ENCODE data around the gene ECI2.

The ECI2 gene

DNA sequence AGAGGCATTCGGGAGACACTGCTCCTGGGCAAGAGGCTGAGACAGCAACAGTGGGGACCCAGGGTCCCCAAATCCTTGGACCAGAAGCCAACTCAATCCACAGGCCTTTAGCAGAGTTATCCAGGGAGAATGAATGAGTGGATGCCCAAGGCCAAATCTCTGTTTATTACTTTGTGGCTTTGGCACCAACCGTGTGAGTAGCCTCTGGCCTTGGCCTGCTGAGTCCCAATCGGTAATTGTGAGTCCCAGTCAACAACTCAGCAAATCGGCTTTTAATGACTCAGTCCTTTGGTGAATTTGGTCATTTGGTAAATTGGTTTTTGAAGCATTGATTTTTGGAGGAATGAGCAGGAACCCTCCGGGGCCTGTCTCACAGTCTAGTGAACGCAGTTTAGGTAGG lies 29.1 kb upstream of the ECI2 start:
- H3K9me3 ChIP-seq (ENCODE audit: low read length), result no peaks in the 10 kb centered on the region
- H3K9ac ChIP-seq (ENCODE audit: low read length), result no peak overlapping the region
- H3K4me1 ChIP-seq (ENCODE audit: insufficient read depth, low read length), result no peaks in the 10 kb centered on the region
- H3K4me3 ChIP-seq (ENCODE audit: low read depth in 1 of 2, low read length in 2 of 2), result no peak overlapping the region
- H3K36me3 ChIP-seq (ENCODE audit: insufficient read depth, low read length), result no peaks in the 10 kb centered on the region
- no peak overlapping the region for H3K27ac ChIP-seq (ENCODE audit: low read depth, low read length)
- H3K27me3 ChIP-seq (ENCODE audit: control insufficient read depth in 1 of 2, insufficient read depth in 2 of 2, low read length in 2 of 2), result no peaks in the 10 kb centered on the region

DNA sequence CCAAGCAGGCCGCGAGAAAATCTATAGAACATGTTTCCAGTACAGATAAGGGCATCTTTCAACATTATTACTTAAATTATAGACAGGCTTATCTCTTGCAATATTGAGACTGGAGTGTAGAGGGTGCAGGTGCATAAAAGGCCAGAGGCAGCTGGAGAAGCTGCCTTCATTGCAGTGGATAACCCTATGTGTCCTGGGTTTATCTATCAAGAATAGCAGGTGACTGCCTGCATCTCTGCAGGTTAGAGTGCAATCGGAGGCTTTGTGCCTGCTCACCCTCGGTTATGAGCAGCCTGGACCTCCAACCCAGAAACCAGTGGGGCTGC lies 28.7 kb upstream of the ECI2 start:
- Histone ChIP-seq H3K27me3 (ENCODE audit: control insufficient read depth in 1 of 2, insufficient read depth in 2 of 2, low read length in 2 of 2) (no peaks in the 10 kb centered on the region), H3K4me3 (ENCODE audit: low read depth in 1 of 2, low read length in 2 of 2) (no peak overlapping the region), H3K9me3 (ENCODE audit: low read length) (no peaks in the 10 kb centered on the region), H3K4me1 (ENCODE audit: insufficient read depth, low read length) (no peaks in the 10 kb centered on the region), H3K27ac (ENCODE audit: low read depth, low read length) (no peak overlapping the region), H3K36me3 (ENCODE audit: insufficient read depth, low read length) (no peaks in the 10 kb centered on the region), H3K9ac (ENCODE audit: low read length) (no peak overlapping the region)

DNA sequence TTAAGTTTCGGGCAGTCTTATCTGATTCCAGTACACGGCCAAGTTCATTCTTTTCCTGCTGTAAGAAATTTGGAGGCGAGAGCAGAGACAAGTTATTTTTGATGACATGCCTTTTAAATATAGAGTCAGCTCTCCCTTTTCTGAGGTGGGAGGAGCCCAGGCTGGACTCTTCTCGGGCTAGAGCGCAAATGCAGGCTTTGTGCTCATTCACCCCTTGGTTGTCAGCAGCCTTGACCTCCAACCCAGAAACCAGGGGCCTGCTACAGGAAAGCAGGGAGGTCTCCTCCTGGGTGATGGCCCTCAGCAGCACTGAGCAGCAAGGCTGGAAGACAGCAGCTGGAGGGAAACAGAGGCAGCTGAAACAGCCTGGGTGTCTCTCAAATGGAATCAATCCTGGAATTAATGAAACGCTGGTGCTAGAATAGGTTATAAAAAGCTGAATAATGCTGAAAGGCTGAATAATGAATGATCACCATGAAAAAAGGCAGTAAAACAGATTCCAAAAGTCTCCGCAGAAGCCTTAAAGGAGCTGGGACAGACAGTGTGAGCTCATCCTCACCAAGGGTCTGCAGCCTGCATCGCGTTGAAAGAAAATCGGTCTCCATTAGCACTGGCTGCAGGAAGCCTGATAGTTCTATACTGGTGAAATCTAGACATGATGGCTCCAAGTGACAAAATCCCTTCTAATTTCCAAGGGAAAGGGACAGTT lies 28.2 kb upstream of the ECI2 start:
- no peak overlapping the region for H3K9ac ChIP-seq (ENCODE audit: low read length)
- no peak overlapping the region for H3K4me3 ChIP-seq (ENCODE audit: low read depth in 1 of 2, low read length in 2 of 2)
- H3K9me3 ChIP-seq (ENCODE audit: low read length), result no peaks in the 10 kb centered on the region
- no peaks in the 10 kb centered on the region for H3K27me3 ChIP-seq (ENCODE audit: control insufficient read depth in 1 of 2, insufficient read depth in 2 of 2, low read length in 2 of 2)
- H3K36me3 ChIP-seq (ENCODE audit: insufficient read depth, low read length), result no peaks in the 10 kb centered on the region
- H3K4me1 ChIP-seq (ENCODE audit: insufficient read depth, low read length), result no peaks in the 10 kb centered on the region
- H3K27ac ChIP-seq (ENCODE audit: low read depth, low read length), result no peak overlapping the region

DNA sequence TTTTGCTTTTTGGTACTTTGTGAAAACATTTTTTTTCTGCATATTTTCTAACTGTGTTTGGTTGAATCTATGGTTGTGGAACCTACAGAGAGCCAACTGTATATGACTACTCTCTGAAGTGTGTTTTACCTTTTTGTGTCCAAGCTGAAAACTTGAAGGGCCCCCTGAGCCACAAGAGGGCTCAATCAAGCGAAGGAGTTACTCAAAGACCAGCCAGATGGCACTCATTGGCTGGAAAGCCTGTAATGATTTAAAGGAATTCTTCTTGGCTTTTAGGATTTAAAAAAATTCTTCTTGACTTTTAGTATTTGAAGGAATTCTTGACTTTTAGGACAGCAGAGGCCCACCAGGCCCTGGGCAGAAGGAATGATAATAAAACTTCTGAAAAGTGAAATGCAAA lies 27.0 kb upstream of the ECI2 start:
- Histone ChIP-seq H3K36me3 (ENCODE audit: insufficient read depth, low read length) (no peaks in the 10 kb centered on the region), H3K27me3 (ENCODE audit: control insufficient read depth in 1 of 2, insufficient read depth in 2 of 2, low read length in 2 of 2) (no peaks in the 10 kb centered on the region), H3K27ac (ENCODE audit: low read depth, low read length) (no peak overlapping the region), H3K9me3 (ENCODE audit: low read length) (no peaks in the 10 kb centered on the region), H3K4me1 (ENCODE audit: insufficient read depth, low read length) (no peaks in the 10 kb centered on the region), H3K9ac (ENCODE audit: low read length) (no peak overlapping the region), H3K4me3 (ENCODE audit: low read depth in 1 of 2, low read length in 2 of 2) (no peak overlapping the region)

DNA sequence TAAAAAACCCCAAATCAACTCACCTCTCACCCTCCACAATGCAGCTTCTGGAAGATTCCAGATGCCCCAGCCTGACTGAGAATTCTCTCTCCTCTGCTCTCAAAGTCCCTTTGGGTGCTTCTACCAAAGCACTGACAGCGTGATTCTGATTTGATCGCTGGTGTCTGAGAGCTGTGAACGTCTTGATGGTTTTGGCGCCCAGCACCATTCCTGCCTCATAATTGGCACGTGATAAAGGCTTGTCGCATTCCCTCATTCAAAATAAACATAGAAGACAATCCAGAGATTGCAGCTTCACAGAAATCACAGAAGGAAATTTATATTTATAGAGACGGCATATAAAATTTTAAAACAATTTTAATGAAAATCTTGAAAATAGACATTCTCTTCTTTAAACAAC lies 24.1 kb upstream of the ECI2 start:
- Histone ChIP-seq H3K9me3 (ENCODE audit: low read length) (no peaks in the 10 kb centered on the region), H3K27me3 (ENCODE audit: control insufficient read depth in 1 of 2, insufficient read depth in 2 of 2, low read length in 2 of 2) (no peaks in the 10 kb centered on the region)

DNA sequence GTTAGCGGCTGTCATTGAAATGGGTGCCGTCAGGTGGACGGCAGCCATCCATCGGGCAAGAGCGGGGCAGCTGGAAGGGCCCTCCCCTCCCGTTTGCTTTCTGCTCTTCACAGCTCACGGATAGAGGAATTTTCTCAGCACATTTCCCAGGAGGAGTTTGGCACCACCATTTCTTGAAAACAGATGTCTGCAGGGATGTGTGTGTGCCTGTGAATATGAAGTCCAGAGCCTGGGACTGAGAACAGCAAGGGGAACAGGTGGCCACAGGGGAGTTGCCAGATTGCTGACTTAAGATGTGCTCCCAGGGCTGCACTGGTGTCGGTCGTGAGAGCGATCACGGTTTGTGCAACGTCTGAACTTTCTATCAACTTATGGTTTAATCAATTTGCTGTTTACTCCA lies 22.1 kb upstream of the ECI2 start:
- Histone ChIP-seq H3K27me3 (ENCODE audit: control insufficient read depth in 1 of 2, insufficient read depth in 2 of 2, low read length in 2 of 2) (no peaks in the 10 kb centered on the region), H3K36me3 (ENCODE audit: insufficient read depth, low read length) (no peaks in the 10 kb centered on the region), H3K4me1 (ENCODE audit: insufficient read depth, low read length) (peaks cover 4% of the 10 kb centered on the region), H3K9me3 (ENCODE audit: low read length) (no peaks in the 10 kb centered on the region), H3K4me3 (ENCODE audit: low read depth in 1 of 2, low read length in 2 of 2) (no peak overlapping the region), H3K9ac (ENCODE audit: low read length) (no peak overlapping the region), H3K27ac (ENCODE audit: low read depth, low read length) (no peak overlapping the region)

More for the DNA sequence above, 24.1 kb upstream of the ECI2 start:
- Histone ChIP-seq H3K36me3 (ENCODE audit: insufficient read depth, low read length) (no peaks in the 10 kb centered on the region), H3K27ac (ENCODE audit: low read depth, low read length) (no peak overlapping the region), H3K4me1 (ENCODE audit: insufficient read depth, low read length) (peaks cover 4% of the 10 kb centered on the region), H3K4me3 (ENCODE audit: low read depth in 1 of 2, low read length in 2 of 2) (no peak overlapping the region), H3K9ac (ENCODE audit: low read length) (no peak overlapping the region)

DNA sequence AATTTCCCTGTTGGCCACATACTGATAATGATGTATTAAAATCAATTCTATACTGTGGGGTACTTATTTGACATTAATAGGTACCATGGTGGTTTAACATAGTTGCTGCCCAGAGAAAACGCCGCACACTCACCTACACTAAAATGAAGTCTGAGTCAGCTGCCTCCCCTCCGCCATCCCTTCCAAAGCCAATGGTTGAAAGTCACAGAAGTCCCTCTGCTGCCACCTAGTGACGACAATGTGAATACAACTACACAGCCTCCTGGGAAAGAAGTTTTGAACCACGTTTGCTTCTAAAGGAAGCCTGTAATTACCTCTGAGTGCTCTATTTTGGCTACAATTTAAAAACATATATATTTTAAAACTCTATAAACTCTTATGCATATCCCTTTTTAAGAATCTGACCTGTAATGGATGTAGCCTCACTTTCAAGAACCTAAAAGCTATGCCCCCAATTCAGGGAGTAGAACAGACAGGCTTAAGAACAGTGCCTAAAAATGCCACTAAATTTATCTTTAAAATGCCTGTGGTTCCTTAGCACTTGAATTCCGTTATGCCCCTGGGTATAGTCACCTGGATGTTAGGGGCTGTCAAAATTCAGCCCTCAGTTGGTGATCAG lies 20.6 kb upstream of the ECI2 start:
- H3K4me3 ChIP-seq (ENCODE audit: low read depth in 1 of 2, low read length in 2 of 2), result no peak overlapping the region
- no peak overlapping the region for H3K9ac ChIP-seq (ENCODE audit: low read length)
- H3K27ac ChIP-seq (ENCODE audit: low read depth, low read length), result no peak overlapping the region
- no peaks in the 10 kb centered on the region for H3K36me3 ChIP-seq (ENCODE audit: insufficient read depth, low read length)
- H3K27me3 ChIP-seq (ENCODE audit: control insufficient read depth in 1 of 2, insufficient read depth in 2 of 2, low read length in 2 of 2), result no peaks in the 10 kb centered on the region
- no peaks in the 10 kb centered on the region for H3K9me3 ChIP-seq (ENCODE audit: low read length)
- H3K4me1 ChIP-seq (ENCODE audit: insufficient read depth, low read length), result peaks cover 4% of the 10 kb centered on the region

DNA sequence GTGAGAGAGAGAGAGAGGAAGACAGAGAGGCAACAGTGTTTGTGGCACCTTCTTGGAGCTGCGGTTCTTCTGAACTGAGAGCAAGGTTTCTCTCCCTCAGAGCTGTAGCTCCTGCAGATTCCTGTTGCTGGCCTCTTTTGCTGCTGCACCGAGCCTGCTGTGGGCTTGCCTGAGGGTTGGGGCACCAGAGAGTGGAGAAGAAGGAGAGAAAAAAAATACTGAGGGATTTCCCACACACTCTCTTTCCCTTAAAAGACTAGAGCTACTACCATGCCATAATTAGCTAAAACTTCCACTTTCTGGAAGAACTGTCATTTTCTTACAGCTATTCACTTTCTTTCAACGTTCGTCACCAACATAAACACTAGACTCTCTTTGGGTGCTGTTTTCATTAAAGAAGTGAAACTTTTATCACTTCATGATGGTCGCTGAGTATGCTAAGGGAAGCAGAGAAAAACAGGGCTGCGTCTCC lies 18.2 kb upstream of the ECI2 start:
- H3K27ac ChIP-seq (ENCODE audit: low read depth, low read length), result no peak overlapping the region
- no peaks in the 10 kb centered on the region for H3K9me3 ChIP-seq (ENCODE audit: low read length)
- H3K27me3 ChIP-seq (ENCODE audit: control insufficient read depth in 1 of 2, insufficient read depth in 2 of 2, low read length in 2 of 2), result no peaks in the 10 kb centered on the region
- H3K4me3 ChIP-seq (ENCODE audit: low read depth in 1 of 2, low read length in 2 of 2), result no peak overlapping the region
- H3K4me1 ChIP-seq (ENCODE audit: insufficient read depth, low read length), result peaks cover 4% of the 10 kb centered on the region
- H3K36me3 ChIP-seq (ENCODE audit: insufficient read depth, low read length), result no peaks in the 10 kb centered on the region
- H3K9ac ChIP-seq (ENCODE audit: low read length), result no peak overlapping the region

DNA sequence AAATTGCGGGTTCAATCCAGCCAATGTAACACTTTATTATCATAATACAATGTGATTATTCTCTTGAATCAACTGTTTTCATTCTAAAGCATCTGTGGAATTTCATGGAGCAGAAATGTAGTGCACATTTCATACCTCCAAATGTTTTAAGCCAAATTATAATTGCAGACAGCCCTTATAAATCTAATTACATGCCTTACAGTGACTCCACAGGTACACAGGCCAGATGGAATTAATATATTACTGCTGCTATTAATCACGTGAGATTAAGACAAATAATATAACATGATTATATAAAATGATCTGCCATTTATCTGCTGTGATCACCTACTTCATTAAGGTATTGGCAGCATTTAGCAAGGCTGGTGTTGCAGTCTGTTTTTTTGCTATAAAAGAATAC lies 9.7 kb upstream of the ECI2 start:
- Histone ChIP-seq H3K27ac (ENCODE audit: low read depth, low read length) (no peak overlapping the region), H3K9ac (ENCODE audit: low read length) (no peak overlapping the region), H3K4me3 (ENCODE audit: low read depth in 1 of 2, low read length in 2 of 2) (no peak overlapping the region), H3K9me3 (ENCODE audit: low read length) (no peaks in the 10 kb centered on the region), H3K4me1 (ENCODE audit: insufficient read depth, low read length) (no peaks in the 10 kb centered on the region), H3K27me3 (ENCODE audit: control insufficient read depth in 1 of 2, insufficient read depth in 2 of 2, low read length in 2 of 2) (no peaks in the 10 kb centered on the region), H3K36me3 (ENCODE audit: insufficient read depth, low read length) (no peaks in the 10 kb centered on the region)

DNA sequence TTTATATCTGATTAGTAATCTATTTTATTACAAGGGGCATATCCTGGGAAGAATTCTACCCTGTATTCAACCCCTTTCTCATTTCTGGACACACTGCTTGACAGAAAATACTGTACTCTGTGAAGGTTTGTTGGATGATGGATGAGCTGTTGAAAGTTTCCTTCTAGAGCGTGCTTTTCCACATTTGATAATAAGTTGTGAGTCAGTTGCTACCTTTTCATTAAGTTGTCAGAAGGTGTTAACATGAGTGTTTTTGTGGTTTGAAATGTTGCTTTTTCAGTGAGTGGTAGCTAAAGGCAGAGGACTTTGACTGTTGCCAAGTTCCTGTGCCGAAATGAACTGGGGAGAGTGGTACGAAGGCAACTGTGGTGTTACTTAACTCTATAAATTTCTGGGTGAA lies 3.9 kb upstream of the ECI2 start:
- no peaks in the 10 kb centered on the region for H3K9me3 ChIP-seq (ENCODE audit: low read length)
- H3K27ac ChIP-seq (ENCODE audit: low read depth, low read length), result no peak overlapping the region
- no peak overlapping the region for H3K9ac ChIP-seq (ENCODE audit: low read length)
- no peaks in the 10 kb centered on the region for H3K27me3 ChIP-seq (ENCODE audit: control insufficient read depth in 1 of 2, insufficient read depth in 2 of 2, low read length in 2 of 2)
- H3K36me3 ChIP-seq (ENCODE audit: insufficient read depth, low read length), result no peaks in the 10 kb centered on the region
- H3K4me1 ChIP-seq (ENCODE audit: insufficient read depth, low read length), result peaks cover 10% of the 10 kb centered on the region
- H3K4me3 ChIP-seq (ENCODE audit: low read depth in 1 of 2, low read length in 2 of 2), result no peak overlapping the region

DNA sequence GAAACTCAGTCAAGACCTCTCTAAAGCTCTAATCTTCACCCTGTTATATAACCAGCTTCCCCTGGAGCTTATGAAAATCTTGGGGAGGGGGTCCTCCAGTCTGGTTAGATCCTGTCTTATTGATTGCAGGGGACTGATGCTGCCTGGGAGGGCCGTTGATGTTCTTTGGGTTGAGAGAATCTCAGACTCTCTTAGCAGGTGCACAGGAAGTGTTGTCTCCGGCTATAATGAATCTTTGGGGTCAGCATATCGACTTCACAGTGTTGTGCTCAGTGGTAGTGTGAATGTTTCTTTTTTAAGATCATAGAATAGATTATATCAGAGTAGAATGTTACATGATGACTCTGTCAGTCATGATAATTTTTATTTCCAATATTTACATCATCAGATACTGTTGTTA lies 2.8 kb upstream of the ECI2 start:
- no peak overlapping the region for H3K4me3 ChIP-seq (ENCODE audit: low read depth in 1 of 2, low read length in 2 of 2)
- no peak overlapping the region for H3K27ac ChIP-seq (ENCODE audit: low read depth, low read length)
- no peaks in the 10 kb centered on the region for H3K27me3 ChIP-seq (ENCODE audit: control insufficient read depth in 1 of 2, insufficient read depth in 2 of 2, low read length in 2 of 2)
- H3K36me3 ChIP-seq (ENCODE audit: insufficient read depth, low read length), result no peaks in the 10 kb centered on the region
- peaks cover 18% of the 10 kb centered on the region for H3K4me1 ChIP-seq (ENCODE audit: insufficient read depth, low read length)
- no peak overlapping the region for H3K9ac ChIP-seq (ENCODE audit: low read length)
- no peaks in the 10 kb centered on the region for H3K9me3 ChIP-seq (ENCODE audit: low read length)

DNA sequence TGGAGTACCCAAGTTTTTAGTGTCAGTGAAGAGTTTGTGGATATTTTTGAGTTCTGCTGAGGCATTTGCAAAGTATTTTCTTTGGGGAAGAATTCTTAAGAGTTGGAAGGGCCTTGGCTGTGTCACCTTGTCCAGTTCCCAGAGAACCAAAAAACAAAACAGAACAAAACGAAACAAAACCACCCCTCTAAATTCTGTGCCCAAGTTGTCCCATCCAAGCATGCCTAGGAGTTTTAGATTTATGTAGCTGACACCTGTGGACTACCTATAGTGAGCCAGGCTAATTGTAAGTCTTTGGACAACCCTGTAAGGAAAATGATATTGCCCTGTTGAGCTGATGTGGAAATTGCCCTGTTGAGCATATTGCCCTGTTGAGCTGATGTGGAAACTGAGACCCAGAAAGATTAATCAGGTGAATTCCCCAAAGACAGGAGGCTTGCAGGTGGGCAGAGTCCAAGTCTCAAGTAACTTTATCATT lies 1.0 kb upstream of the ECI2 start:
- Histone ChIP-seq H3K9ac (ENCODE audit: low read length) (peak overlapping the region; percentile 52), H3K27ac (ENCODE audit: low read depth, low read length) (peak overlapping the region; percentile 52), H3K9me3 (ENCODE audit: low read length) (no peaks in the 10 kb centered on the region), H3K27me3 (ENCODE audit: control insufficient read depth in 1 of 2, insufficient read depth in 2 of 2, low read length in 2 of 2) (no peaks in the 10 kb centered on the region), H3K4me1 (ENCODE audit: insufficient read depth, low read length) (peaks cover 18% of the 10 kb centered on the region), H3K4me3 (ENCODE audit: low read depth in 1 of 2, low read length in 2 of 2) (peak overlapping the region; percentile 72 to 81), H3K36me3 (ENCODE audit: insufficient read depth, low read length) (no peaks in the 10 kb centered on the region)

Data from muscle layer of colon (tissue), 2 donors.